Esophagus mucosa (tissue), 1 donor: ENCODE results near the gene MAN1B1. TPM values are rescaled to one million over a fixed set of nuclear protein-coding genes. Genes with fewer than 3 reads are reported as not detected.

Experiments
- ATAC-seq: fragments of 200-7000 bp; cut with Tn5 transposase; one replicate; pipeline ENCODE4 v1.9.1; 2020
- total RNA-seq: library from RNA; stranded (reverse); gene quantifications from one replicate; pipeline ENCODE4 v1.2.4, GENCODE V29; 2023
- donor health status: DM: yes; HTN: yes; CAD: no.

Gene MAN1B1
- 46.2 TPM for total RNA-seq

GRCh38 chr9:137086531-137087408 lies at the start of gene MAN1B1:
Gene MAN1B1 (plus strand): TSS chr9:137086985. CDS start chr9:137087000, 15 bp downstream.
- ATAC-seq: peak; percentile 90

DNA sequence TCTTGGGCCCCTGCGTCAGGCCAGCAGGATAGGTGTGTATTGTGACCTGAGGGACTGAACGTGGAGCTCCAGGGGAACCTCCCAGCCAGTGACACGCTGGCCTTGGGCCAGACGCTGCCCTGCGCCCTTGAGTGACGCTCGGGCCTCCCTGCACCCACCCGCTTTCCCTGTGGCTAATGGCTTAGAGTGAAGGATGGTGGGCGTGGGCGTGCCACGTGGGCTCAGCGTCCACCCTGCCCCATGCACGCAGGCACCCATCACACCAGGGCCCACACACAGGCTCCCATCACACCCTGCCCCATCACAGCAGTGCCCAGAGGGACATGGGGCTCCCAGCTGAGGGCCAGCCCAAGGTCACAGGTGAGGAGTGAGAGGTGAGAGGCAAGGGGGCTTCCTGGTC lies 49.8 kb upstream of the MAN1B1 start:
- no peak for ATAC-seq

GRCh38 chr9:137037483-137037882 lies 49.3 kb upstream of the MAN1B1 start:
- no peak for ATAC-seq

- no peak for ATAC-seq
These were observed 47.9 kb upstream of the MAN1B1 start for GRCh38 chr9:137038916-137039315.

GRCh38 chr9:137039611-137040366 lies 47.0 kb upstream of the MAN1B1 start:
- ATAC-seq: no peak

GRCh38 chr9:137040568-137040967 lies 46.2 kb upstream of the MAN1B1 start:
- no peak for ATAC-seq

DNA sequence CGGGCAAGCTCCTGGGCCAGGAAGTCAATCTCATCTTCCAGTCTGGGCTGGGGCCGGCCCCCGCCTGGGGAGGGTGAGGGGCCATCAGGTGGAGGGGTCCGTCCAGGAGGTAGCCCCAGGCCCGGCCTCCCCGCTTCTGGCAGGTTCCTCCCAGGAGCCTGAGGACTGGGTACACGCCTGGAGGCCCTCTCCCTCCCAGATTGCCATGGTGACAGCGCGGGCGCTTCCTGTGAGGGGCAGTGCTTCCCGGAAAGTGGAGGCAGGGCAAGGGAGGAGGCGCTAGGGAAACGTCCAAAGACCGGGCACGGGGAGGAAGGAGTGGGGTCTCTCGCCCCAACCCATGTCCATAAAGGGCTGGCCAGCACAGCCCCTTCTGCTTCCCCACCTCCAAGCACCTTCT lies 45.7 kb upstream of the MAN1B1 start:
- ATAC-seq: no peak

DNA sequence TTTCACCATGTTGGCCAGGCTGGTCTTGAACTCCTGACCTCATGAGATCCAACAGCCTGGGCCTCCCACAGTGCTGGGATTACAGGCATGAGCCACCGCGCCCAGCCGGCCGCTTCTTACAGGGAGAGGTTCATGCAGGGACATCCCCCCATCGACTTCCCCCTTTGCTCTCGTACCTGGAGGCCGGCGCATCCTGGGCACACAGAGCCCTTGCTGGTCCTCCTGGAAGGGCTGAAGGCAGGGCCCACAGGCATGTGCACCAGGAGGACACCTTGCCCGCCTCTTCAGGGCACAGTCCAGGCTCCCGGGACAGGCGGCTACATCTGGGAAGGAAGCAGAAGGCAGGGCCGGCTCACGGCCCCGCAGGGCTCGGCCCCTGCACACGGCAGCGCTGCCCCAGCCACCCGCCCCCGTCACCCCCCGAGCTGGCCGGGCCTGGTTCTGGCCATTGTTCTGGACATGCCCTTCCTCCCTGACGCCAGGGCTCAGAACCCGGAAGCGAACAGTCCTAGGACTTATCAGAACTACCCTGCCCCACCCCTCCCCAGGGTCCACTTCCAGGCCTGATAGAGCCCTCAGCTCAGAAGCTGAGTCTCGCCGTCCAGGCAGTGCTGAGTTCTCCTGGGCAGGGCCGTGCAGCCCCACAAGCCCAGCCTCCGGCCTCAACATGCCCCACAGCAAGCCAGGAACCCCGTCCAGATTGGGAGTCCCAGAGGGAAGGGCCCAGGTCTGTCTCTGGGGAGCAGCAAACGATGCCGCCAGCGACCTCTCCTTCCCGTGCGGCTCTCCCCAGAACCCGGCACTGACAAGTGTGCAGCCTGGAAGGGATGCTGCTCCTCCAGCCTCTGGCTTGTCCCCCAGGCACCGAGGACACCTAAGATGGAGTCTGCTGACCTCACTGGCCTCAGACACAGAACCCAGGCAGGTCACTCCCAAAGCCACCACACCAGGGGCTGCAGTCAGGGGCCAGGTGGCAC lies 43.7 kb upstream of the MAN1B1 start:
- ATAC-seq: peak; percentile 4

- no peak for ATAC-seq
These were observed 42.7 kb upstream of the MAN1B1 start for GRCh38 chr9:137044037-137044436.

DNA sequence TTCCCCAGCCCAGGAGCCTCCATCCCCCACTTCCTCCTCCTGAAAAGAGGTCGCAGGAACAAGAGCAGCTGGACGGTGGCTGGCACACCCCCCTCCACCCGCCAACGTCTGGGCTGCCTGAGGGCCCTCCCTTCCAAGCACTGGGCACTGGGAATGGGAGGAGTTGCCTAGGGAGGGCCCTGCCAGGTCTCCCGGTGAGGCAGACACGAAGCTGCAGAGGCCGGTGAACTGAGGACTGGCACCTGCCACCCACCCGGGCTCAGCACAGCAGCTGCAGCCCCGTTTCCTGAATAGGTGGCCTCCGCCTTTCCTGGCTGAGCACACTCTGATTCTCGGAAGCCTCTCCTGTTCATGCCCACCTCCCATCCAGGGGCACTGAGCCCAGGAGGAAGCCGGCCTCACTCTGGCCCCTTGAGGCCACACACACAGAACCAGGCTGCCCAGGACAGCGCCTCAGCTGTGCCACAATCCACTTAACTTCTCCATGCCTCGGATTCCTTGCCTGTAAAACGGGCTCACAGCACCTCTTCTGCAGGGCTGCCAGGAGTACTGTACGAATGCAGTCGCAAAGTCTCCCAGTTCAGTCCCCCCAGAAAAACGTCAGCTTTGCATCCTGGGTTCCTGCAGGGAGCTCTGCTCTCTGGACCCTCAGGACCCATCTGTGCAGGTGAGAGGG lies 42.1 kb upstream of the MAN1B1 start:
- ATAC-seq: peak; percentile 12

DNA sequence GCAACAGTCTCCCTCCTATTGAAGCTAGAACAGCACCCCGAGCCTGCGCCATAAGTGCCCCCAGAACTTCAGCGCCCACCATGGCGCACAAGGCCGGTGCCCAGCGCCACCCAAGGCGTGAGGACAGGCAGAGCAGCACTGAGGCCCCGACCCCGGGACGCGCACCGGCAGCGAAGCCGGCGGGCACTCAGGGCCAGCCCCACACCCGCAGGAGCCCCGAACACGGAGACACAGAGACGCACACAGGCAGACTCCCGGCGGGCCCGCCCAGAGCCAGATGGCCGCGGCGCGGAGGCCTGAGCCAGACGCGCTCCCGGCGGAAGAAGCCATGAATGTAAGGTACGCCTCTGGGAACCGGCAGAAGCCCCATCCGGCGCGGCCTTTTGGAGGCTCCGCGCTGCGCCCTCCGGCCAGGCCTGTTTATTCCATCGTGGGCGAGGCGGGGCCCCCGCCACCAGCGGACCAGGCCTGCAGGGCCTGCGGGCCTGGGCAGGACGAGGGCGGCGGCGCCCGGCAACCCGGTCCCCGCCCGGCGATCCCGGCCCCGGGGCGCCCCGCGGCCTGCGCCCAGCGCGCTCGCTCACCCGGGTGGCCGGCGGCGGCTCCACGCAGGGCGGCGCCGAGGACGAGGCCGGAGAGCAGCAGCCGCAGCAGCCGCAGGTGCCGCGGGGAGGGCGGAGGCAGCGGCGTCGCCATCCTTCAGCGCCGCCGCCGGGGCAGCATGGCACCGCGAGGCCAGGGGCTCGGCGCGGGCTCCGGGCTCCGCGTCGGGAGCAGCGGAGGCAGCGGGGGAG lies 41.3 kb upstream of the MAN1B1 start:
- no peak for ATAC-seq

- peak; percentile 57 for ATAC-seq
These were observed 40.5 kb upstream of the MAN1B1 start, which contains the start of gene NPDC1 for GRCh38 chr9:137046088-137046787. Gene NPDC1 (minus strand): TSS chr9:137046177. CDS start chr9:137045989, 188 bp downstream.

GRCh38 chr9:137048655-137049543 lies 37.9 kb upstream of the MAN1B1 start:
- ATAC-seq: no peak

GRCh38 chr9:137049544-137050449 lies 37.0 kb upstream of the MAN1B1 start:
- ATAC-seq: no peak

GRCh38 chr9:137050570-137050969 lies 36.2 kb upstream of the MAN1B1 start:
- ATAC-seq: no peak

DNA sequence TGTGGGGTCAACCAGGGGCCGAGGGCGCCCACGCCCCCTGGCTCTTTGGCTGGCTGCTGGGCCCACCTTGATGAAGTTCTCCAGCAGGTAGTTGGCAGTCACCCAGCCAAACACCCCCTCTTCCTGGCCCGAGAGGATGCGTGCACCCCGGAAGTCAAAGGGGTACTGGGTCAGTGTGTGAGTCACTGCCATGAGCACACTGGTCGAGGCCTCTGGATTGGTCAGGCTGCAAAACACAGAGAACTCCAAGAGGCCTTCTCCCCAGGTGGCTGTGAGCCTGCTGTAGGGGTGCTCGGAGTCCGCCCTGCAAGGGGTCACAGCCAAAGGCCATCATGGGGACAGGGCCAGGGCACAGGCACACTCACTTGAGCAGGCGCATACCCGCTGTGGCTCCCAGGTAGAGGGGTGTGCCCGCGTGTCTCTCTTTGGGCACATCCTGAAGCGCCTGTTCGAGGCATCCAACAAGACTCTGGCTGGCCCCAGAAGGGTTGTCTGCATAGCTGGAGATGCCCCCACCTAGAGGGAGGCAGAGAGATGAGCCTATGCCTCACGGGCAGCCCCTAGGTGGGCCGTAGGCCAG lies 35.5 kb upstream of the MAN1B1 start:
- no peak for ATAC-seq

DNA sequence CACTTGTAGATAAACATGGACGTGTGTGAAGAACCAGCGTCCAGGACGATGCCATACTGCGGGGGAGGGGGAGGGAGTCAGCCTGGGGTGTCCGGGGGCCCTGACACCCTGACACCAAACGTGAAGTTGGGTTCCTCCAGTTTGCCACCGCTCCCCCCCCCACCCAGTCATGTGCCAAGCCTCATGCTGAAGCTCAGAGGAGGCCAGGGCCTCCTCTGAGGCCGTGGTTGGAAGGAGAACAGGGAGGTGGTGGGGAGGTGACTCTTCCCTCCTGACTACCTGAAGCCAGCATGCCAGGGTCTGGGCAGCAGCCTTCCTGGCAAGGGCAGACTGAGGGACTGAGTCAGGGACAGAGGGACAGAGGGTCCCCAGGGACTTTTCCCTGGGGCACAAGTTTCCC lies 34.5 kb upstream of the MAN1B1 start:
- ATAC-seq: no peak
